BE2C (cell line): ENCODE results near the gene DNTT.

Source experiments
- DNase-seq: peaks from one replicate; pipeline ENCODE4 v3.0.0-alpha.2; 2020
- H3K27me3 ChIP-seq: fragments of 250-450 bp; sonication (Bioruptor Pico); 2 replicates; pipeline ENCODE4 v1.5.1; 2020; ENCODE audit warnings: mild to moderate bottlenecking
- H3K36me3 ChIP-seq: fragments of 250-450 bp; sonication (Bioruptor Pico); 2 replicates; pipeline ENCODE4 v1.5.1; 2020; ENCODE audit warnings: mild to moderate bottlenecking
- H3K4me1 ChIP-seq: fragments of 250-450 bp; sonication (Bioruptor Pico); 2 replicates; pipeline ENCODE4 v1.5.1; 2020
- H3K4me3 ChIP-seq: 2 replicates; pipeline ENCODE4 v1.5.1; 2011; ENCODE audit warnings: low read depth, low read length
- H3K9me3 ChIP-seq: fragments of 250-450 bp; sonication (Bioruptor Pico); 2 replicates; pipeline ENCODE4 v1.5.1; 2020
- TF ChIP-seq, protein P1 (sequence below): IDR thresholded peaks from 2 replicates; pipeline ENCODE4 v1.5.1; 2012; ENCODE audit warnings: mild to moderate bottlenecking, low read depth, low read length

The DNTT gene

DNA sequence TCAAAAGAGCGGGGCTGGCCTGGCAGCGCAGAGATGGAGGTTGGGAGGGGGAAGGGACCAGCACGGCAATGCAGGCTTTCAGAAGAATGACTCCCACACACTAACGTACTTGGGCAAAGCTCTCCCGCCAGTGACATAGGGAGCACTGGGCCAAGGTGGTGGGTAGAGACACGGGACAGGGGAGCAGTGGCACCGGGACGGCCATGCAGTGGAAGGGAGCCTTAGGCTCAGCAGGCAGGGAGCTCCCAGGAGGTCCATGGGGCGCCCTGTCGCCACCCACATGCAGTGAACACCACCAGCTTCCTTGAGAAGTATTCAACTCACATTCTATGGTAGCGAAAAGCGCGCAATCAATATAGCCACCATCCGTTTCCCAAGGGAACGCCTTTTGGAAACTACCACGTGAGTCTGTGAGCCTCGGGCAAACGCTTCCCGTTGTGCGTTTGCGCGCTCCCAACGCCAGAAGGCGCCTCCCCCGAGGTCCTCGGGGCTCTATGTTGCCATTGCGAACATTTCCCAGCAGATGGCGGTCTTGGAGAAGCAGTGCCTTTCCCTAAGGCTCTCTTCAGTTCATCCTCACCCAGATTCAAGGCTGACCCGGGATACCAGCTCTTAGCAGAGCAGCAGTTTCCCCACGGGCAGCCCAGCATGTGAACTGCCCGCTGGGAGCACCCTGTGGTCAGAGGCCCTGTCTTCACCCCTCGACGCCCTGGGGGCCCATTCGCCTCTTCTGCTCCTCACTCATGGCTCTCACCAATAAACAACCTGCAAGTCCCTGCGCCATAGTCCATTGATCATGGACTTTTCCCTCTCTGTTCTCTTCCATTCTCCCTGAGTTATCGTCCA, 71.0 kb downstream of the DNTT start:
- peak; percentile 86 for DNase-seq
- TF ChIP-seq, protein P1, sequence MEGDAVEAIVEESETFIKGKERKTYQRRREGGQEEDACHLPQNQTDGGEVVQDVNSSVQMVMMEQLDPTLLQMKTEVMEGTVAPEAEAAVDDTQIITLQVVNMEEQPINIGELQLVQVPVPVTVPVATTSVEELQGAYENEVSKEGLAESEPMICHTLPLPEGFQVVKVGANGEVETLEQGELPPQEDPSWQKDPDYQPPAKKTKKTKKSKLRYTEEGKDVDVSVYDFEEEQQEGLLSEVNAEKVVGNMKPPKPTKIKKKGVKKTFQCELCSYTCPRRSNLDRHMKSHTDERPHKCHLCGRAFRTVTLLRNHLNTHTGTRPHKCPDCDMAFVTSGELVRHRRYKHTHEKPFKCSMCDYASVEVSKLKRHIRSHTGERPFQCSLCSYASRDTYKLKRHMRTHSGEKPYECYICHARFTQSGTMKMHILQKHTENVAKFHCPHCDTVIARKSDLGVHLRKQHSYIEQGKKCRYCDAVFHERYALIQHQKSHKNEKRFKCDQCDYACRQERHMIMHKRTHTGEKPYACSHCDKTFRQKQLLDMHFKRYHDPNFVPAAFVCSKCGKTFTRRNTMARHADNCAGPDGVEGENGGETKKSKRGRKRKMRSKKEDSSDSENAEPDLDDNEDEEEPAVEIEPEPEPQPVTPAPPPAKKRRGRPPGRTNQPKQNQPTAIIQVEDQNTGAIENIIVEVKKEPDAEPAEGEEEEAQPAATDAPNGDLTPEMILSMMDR: peak; percentile 93
- Histone ChIP-seq H3K4me3 (peak overlapping the region; percentile 80), H3K4me1 (no peaks in the 10 kb centered on the region), H3K27me3 (no peaks in the 10 kb centered on the region), H3K36me3 (no peaks in the 10 kb centered on the region), H3K9me3 (no peaks in the 10 kb centered on the region)

DNA sequence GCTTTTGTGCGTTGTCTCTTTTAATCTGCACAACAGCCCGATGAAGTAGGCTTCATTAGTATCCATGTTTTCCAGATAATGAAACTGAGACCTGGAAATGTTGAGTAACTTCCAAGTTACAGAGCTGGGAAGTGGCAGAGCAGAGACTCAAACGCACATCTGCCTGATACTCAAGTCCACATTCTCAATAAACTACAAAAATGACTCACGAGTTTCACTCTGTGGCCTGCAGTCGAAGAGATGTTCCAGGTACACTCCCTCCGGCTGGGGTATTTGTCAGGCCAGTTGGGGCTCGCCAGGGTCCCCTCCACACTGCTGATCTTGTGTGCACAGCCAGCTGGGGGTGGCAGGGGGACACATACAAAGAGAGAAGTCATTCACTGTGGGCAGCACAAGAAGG, 72.2 kb downstream of the DNTT start:
- Histone ChIP-seq H3K36me3 (no peaks in the 10 kb centered on the region), H3K9me3 (no peaks in the 10 kb centered on the region), H3K4me1 (no peaks in the 10 kb centered on the region), H3K4me3 (no peak overlapping the region), H3K27me3 (no peaks in the 10 kb centered on the region)
- TF ChIP-seq, protein P1: no peak
- no peak for DNase-seq

DNA sequence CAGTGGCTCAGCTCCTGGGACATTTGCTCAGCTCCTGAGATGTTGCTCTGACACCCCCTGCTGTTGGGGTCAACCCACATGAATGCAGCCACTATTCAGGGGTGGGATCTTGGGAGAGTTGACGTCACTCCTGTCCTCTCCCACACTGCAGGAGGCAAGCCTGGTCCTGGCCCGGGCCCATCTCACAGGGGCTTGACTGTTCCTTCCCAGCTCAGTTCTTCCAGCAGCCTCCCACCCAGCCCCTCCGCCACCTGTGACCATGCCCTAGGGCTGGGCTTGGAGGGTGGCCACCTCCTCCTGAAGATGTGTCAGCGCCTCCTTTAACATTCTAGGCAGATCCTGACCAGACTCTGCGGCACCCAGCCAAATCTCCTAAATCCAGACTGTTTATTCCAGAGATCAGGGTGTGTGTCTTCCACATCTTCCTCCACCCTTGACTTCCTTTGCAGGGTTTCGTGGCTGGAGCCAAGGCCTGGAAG, 73.6 kb downstream of the DNTT start:
- H3K4me1 ChIP-seq: no peaks in the 10 kb centered on the region
- TF ChIP-seq, protein P1: no peak
- no peaks in the 10 kb centered on the region for H3K9me3 ChIP-seq
- H3K36me3 ChIP-seq: no peaks in the 10 kb centered on the region
- no peak overlapping the region for H3K4me3 ChIP-seq
- no peak for DNase-seq
- no peaks in the 10 kb centered on the region for H3K27me3 ChIP-seq

DNA sequence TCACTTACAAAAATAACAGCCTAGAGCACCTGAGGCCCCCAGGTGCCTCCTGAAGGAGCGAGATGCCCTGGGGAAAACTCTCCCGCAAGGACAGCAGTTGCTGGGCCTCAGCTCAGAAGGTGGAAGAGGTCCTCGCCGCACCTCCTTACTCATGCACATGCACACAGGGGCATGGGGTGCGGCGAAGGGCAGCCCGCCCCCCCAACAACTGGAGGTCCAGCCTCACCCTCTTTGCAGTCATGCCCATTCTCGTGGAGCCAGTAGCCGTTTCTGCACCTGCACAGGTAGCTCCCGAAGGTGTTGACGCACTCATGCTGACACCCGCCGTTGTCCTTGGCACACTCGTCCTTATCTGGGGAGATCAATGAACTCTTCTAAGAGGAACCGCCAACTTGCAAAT, 74.5 kb downstream of the DNTT start:
- DNase-seq: no peak
- TF ChIP-seq, protein P1: no peak
- no peak overlapping the region for H3K4me3 ChIP-seq
- no peaks in the 10 kb centered on the region for H3K9me3 ChIP-seq
- H3K27me3 ChIP-seq: no peaks in the 10 kb centered on the region
- H3K4me1 ChIP-seq: no peaks in the 10 kb centered on the region
- H3K36me3 ChIP-seq: no peaks in the 10 kb centered on the region

DNA sequence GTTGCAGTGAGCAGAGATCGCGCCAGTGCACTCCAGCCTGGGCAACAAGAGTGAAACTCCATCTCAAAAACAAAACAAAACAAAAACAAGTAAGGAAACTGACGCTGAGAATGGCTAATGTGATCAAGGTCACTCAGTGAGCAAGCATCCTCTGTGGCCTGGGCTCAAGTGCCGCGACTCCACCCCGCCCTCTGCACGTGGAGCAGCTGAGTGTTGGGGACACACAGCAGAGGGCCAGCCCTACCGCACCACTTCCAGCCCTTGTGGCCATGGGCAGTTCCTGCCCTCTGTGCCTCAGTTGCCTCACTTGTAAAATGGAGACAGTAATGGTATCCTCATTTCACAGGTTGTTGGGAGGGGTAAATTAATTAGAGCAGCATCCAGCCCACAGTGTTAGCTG, 75.5 kb downstream of the DNTT start:
- Histone ChIP-seq H3K4me3 (no peak overlapping the region), H3K36me3 (no peaks in the 10 kb centered on the region)
- no peak for DNase-seq

DNA sequence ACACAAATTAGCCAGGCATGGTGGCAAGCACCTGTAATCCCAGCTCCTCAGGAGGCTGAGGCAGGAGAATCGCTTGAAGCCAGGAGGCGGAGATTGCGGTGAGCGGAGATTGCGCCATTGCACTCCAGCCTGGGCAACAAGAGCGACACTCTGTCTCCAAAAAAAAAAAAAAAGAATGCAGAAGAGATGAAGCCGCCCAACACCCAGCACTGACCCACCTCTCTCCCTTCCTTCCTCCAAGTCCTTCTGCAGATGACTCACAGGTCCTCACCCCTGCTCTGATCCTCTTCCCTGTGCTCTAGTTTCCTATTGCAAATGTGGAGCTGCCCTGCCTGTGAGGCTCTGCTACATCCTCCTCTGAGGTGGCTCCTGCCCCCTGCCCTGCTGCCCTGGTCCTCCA, 76.6 kb downstream of the DNTT start:
- H3K4me1 ChIP-seq: no peaks in the 10 kb centered on the region
- no peak overlapping the region for H3K4me3 ChIP-seq
- H3K36me3 ChIP-seq: no peaks in the 10 kb centered on the region
- no peak for DNase-seq
- H3K9me3 ChIP-seq: no peaks in the 10 kb centered on the region
- TF ChIP-seq, protein P1: no peak
- no peaks in the 10 kb centered on the region for H3K27me3 ChIP-seq

More for the DNA sequence above, 75.5 kb downstream of the DNTT start:
- H3K4me1 ChIP-seq: no peaks in the 10 kb centered on the region
- no peaks in the 10 kb centered on the region for H3K27me3 ChIP-seq
- H3K9me3 ChIP-seq: no peaks in the 10 kb centered on the region
- TF ChIP-seq, protein P1: no peak
